Upper lobe of right lung (tissue), 1 donor: ENCODE measurements around the gene SKIC2. TPM values are rescaled to one million over a fixed set of nuclear protein-coding genes. Genes with fewer than 3 reads are reported as not detected.
A peak's percentile ranks its signal among the peaks of the same experiment; 100 is the strongest.

ENCODE experiments used
- ATAC-seq: fragments of 200-7000 bp; cut with Tn5 transposase; one replicate; pipeline ENCODE4 v1.9.1; 2020; ENCODE audit warnings: mild to moderate bottlenecking, moderate library complexity
- DNase-seq: peaks from one replicate; pipeline ENCODE4 v3.0.0-alpha.2; 2020
- H3K27ac ChIP-seq: fragments of 200-600 bp; one replicate; pipeline ENCODE4 v1.8.0; 2022
- H3K27me3 ChIP-seq: fragments of 200-600 bp; one replicate; pipeline ENCODE4 v1.8.0; 2022; ENCODE audit warnings: mild to moderate bottlenecking
- H3K36me3 ChIP-seq: fragments of 200-600 bp; one replicate; pipeline ENCODE4 v1.8.0; 2022
- H3K4me1 ChIP-seq: fragments of 200-600 bp; one replicate; pipeline ENCODE4 v1.8.0; 2022
- H3K4me3 ChIP-seq: fragments of 200-600 bp; one replicate; pipeline ENCODE4 v1.8.0; 2022; ENCODE audit warnings: mild to moderate bottlenecking
- H3K9me3 ChIP-seq: fragments of 200-600 bp; one replicate; pipeline ENCODE4 v1.8.0; 2022
- CTCF ChIP-seq: fragments of 200-600 bp; IDR thresholded peaks from one replicate; pipeline ENCODE4 v1.8.0; 2022; ENCODE audit warnings: antibody characterized with exemption
- intact Hi-C: fragments of 100-400 bp; cut with DNase I; formaldehyde crosslinking; loops from one replicate; pipeline ENCODE4 v1.11.0; 2022
- total RNA-seq: library from RNA; stranded (reverse); fragmentation: NEBNext Ultra II Directional; extraction: Animal tissue kit (Norgen Biotek cat#: 25700); gene quantifications from one replicate; pipeline ENCODE4 v1.2.1, GENCODE V29; 2021
- donor health status: DM: no; HTN: yes; CAD: no; lungs with severe emphysema.

SKIC2 gene
- total RNA-seq, 1 donor from 2014 or later: 58.8 TPM

GRCh38 chr6:31949926-31950548 lies 8.9 kb upstream of the SKIC2 start:
- no peak for TF ChIP-seq CTCF
- no peaks in the 10 kb centered on the region for H3K9me3 ChIP-seq
- no peak for DNase-seq
- H3K27ac ChIP-seq: no peak overlapping the region
- intact Hi-C loops: no loop called here
- peaks cover 46% of the 10 kb centered on the region for H3K36me3 ChIP-seq
- ATAC-seq: no peak
- H3K4me3 ChIP-seq: no peak overlapping the region
- no peaks in the 10 kb centered on the region for H3K27me3 ChIP-seq
- H3K4me1 ChIP-seq: peaks cover 11% of the 10 kb centered on the region

DNA sequence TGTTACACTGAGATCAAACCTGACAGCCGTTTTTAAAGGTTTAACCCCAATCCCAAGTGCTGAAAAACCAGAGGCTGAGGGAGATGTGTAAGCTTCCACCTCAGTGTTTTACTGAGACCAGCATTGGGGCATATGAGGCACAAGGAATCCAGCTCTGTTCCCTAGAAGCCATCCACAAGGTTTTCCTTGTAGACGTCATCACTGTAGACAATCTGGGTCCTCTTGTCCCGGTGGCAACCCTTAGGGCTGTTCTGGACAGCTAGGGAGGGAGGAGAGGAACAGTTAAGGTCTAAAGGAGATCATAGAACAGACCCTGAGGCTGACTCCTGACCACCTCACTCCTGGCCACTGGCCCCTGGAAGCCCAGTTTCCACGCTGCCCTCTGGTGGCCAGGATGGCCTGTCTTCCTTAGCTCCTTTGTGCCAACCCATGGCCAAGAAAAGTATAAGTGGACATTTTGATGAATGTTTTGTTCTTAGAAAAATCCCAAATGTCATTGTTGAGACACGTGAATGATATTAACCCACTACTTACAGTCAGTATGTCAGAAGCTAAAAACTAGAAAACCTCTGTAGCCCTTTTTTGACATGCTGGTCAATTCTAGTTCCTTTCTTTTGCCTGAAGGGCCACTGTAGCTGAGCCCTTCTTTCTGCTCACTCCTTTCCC lies 6.7 kb upstream of the SKIC2 start:
- peak; percentile 84 for ATAC-seq
- peaks cover 67% of the 10 kb centered on the region for H3K36me3 ChIP-seq
- no peaks in the 10 kb centered on the region for H3K27me3 ChIP-seq
- peak; percentile 83 for DNase-seq
- no peaks in the 10 kb centered on the region for H3K9me3 ChIP-seq
- TF ChIP-seq CTCF: peak; percentile 79
- H3K4me3 ChIP-seq: no peak overlapping the region
- no peaks in the 10 kb centered on the region for H3K4me1 ChIP-seq
- intact Hi-C loops: no loop called here
- H3K27ac ChIP-seq: no peak overlapping the region

GRCh38 chr6:31952890-31953289 lies 6.1 kb upstream of the SKIC2 start:
- H3K36me3 ChIP-seq: peaks cover 67% of the 10 kb centered on the region
- no peak overlapping the region for H3K4me3 ChIP-seq
- intact Hi-C loops: no loop called here
- DNase-seq (no peak), ATAC-seq (no peak)
- peaks cover 6% of the 10 kb centered on the region for H3K4me1 ChIP-seq
- no peaks in the 10 kb centered on the region for H3K27me3 ChIP-seq
- TF ChIP-seq CTCF: no peak
- H3K27ac ChIP-seq: no peak overlapping the region
- H3K9me3 ChIP-seq: no peaks in the 10 kb centered on the region

DNA sequence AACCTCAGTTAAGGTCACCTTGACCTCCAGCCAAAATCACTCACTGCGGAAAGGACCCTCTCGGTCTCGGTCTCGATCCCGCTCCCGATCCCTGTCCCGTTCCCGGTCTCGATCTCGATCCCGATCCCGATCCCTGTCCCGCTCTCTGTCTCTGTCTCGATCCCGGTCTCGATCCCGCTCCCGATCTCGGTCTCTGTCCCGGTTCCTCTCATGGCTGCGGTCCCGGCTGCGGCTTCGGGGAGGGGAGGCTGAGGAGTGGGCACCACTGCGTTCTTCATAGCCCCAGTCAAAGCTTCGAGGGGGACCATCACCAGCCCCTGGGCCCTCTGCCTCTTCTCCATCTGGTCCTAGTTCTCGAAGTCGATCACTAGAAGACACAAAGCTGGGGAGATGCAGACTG lies 4.5 kb upstream of the SKIC2 start:
- no peak for ATAC-seq
- Histone ChIP-seq H3K4me1 (peaks cover 13% of the 10 kb centered on the region), H3K27ac (no peak overlapping the region), H3K9me3 (no peaks in the 10 kb centered on the region), H3K27me3 (no peaks in the 10 kb centered on the region), H3K4me3 (no peak overlapping the region), H3K36me3 (peaks cover 67% of the 10 kb centered on the region)
- no peak for DNase-seq
- no peak for TF ChIP-seq CTCF
- intact Hi-C loops: no loop called here

DNA sequence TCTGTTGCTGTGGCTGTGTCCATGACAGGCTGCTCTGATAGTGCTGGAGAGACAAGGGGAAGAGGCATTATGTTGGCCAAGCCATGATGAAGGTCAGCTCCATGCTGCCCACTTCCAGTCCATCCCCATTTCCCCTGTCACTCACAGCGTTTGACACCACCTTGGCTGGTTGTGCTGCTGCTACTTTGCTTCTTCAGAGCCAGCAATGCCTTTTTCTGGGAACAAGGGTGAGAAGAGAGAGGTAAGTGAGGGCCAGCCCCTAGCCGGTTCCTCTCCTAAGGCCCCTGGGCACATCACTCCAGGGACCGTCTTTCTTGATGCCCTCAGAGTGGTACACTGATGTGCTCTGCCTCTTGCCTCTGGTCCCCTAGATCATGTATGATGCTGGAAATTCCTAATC lies 2.2 kb upstream of the SKIC2 start:
- Histone ChIP-seq H3K4me1 (peaks cover 21% of the 10 kb centered on the region), H3K36me3 (peaks cover 68% of the 10 kb centered on the region), H3K4me3 (no peak overlapping the region), H3K9me3 (no peaks in the 10 kb centered on the region), H3K27ac (no peak overlapping the region), H3K27me3 (no peaks in the 10 kb centered on the region)
- DNase-seq (no peak), ATAC-seq (no peak)
- TF ChIP-seq CTCF: no peak
- intact Hi-C loops: no loop called here
